Measurements from ENCODE around the gene BEST2. TPM values are rescaled to one million over a fixed set of nuclear protein-coding genes. Genes with fewer than 3 reads are reported as not detected.

Gene BEST2
- total RNA-seq, 1 experiment from 2014 or later, result not detected

DNA sequence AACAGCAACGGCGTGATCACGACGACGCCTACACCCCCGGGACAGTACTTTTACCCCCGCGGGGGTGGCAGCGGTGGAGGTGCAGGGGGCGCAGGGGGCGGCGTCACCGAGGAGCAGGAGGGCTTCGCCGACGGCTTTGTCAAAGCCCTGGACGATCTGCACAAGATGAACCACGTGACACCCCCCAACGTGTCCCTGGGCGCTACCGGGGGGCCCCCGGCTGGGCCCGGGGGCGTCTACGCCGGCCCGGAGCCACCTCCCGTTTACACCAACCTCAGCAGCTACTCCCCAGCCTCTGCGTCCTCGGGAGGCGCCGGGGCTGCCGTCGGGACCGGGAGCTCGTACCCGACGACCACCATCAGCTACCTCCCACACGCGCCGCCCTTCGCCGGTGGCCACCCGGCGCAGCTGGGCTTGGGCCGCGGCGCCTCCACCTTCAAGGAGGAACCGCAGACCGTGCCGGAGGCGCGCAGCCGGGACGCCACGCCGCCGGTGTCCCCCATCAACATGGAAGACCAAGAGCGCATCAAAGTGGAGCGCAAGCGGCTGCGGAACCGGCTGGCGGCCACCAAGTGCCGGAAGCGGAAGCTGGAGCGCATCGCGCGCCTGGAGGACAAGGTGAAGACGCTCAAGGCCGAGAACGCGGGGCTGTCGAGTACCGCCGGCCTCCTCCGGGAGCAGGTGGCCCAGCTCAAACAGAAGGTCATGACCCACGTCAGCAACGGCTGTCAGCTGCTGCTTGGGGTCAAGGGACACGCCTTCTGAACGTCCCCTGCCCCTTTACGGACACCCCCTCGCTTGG, 40.7 kb downstream of the BEST2 start:
- Histone ChIP-seq H4K20me1 (ENCODE audit: insufficient read depth, low read depth, low read length) (peaks cover 5% of the 10 kb centered on the region; the same call in 1 of the 2 replicates), H3K9me2 (replicated peaks; ENCODE audit: insufficient read depth, low read length) (no peaks in the 10 kb centered on the region), H2AFZ (ENCODE audit: low read length) (no peak overlapping the region), H3K27ac (ENCODE audit: low read length) (peak overlapping the region; percentile 84), H3K4me1 (ENCODE audit: low read length) (peaks cover 52% of the 10 kb centered on the region), H3K9me3 (ENCODE audit: low read length) (no peaks in the 10 kb centered on the region), H3K36me3 (ENCODE audit: insufficient read depth, low read length) (no peaks in the 10 kb centered on the region), H3K4me2 (ENCODE audit: low read depth, low read length, poor library complexity, severe bottlenecking) (peak overlapping the region; percentile 95), H3K79me2 (ENCODE audit: low read length) (peaks cover 18% of the 10 kb centered on the region), H3K9ac (ENCODE audit: low read length) (peak overlapping the region; percentile 96), H3K27me3 (ENCODE audit: low read length) (no peaks in the 10 kb centered on the region), H3K4me3 (ENCODE audit: low read length) (peak overlapping the region; percentile 80)
- peak; percentile 95 for DNase-seq

DNA sequence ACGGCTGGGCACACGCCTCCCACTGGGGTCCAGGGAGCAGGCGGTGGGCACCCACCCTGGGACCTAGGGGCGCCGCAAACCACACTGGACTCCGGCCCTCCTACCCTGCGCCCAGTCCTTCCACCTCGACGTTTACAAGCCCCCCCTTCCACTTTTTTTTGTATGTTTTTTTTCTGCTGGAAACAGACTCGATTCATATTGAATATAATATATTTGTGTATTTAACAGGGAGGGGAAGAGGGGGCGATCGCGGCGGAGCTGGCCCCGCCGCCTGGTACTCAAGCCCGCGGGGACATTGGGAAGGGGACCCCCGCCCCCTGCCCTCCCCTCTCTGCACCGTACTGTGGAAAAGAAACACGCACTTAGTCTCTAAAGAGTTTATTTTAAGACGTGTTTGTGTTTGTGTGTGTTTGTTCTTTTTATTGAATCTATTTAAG, 41.3 kb downstream of the BEST2 start:
- Histone ChIP-seq H3K4me1 (ENCODE audit: low read length) (peaks cover 52% of the 10 kb centered on the region), H3K79me2 (ENCODE audit: low read length) (peaks cover 18% of the 10 kb centered on the region), H3K4me3 (ENCODE audit: low read length) (peak overlapping the region; percentile 80), H3K27me3 (ENCODE audit: low read length) (no peaks in the 10 kb centered on the region), H2AFZ (ENCODE audit: low read length) (no peak overlapping the region), H4K20me1 (ENCODE audit: insufficient read depth, low read depth, low read length) (peaks cover 5% of the 10 kb centered on the region; the same call in 1 of the 2 replicates), H3K9me3 (ENCODE audit: low read length) (no peaks in the 10 kb centered on the region), H3K9me2 (replicated peaks; ENCODE audit: insufficient read depth, low read length) (no peaks in the 10 kb centered on the region), H3K27ac (ENCODE audit: low read length) (peak overlapping the region; percentile 84), H3K36me3 (ENCODE audit: insufficient read depth, low read length) (no peaks in the 10 kb centered on the region), H3K4me2 (ENCODE audit: low read depth, low read length, poor library complexity, severe bottlenecking) (peak overlapping the region; percentile 95), H3K9ac (ENCODE audit: low read length) (peak overlapping the region; percentile 96)
- no peak for DNase-seq

DNA sequence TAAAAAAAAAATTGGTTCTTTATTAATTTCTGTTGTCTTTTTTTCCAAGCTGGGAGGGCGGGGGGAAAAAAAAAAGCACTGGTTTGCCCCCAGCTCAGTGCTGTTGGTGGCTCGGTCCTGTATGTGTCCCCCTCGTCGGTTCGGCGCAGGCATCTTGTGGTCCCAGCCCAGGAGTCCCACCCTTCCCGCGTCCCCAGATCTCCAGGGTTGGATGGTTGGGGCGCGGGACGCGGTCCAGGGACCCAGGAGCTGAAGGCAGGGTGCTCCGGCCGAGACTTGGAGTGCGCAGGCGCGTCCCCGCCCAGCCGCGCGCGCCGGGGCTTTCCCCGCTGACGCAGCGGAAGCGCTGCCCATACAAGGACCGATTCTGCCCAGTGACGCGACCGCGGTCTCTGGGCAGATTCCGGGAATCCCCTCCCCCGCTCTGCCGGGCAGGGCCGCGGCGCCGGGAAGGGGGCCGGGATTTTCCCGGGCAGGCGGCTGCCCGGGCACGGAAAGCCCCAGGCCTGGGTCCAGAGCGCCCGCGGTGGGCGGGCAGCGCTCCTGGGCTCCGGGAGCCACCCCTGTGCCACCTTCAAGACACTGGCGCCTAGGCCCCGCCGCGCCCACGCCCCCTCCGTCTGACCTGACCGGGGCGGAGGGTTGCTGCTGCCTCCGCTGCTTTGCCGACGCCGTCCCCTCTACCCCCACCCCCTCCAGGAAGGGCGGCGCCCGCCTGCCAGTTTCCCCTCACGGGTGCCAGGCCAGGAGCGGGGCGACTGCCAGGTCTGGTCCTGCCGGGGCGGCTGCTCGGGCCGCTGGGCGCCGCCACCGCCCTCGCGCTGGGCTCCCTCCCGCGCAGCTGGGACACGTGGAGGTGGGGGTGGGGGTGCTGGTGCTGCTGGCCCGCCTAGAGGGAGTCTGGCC, 42.0 kb downstream of the BEST2 start:
- peaks cover 18% of the 10 kb centered on the region for H3K79me2 ChIP-seq (ENCODE audit: low read length)
- H3K9me3 ChIP-seq (ENCODE audit: low read length), result no peaks in the 10 kb centered on the region
- peak; percentile 96 for DNase-seq
- no peaks in the 10 kb centered on the region for H3K9me2 ChIP-seq (replicated peaks; ENCODE audit: insufficient read depth, low read length)
- peak overlapping the region; percentile 84 for H3K27ac ChIP-seq (ENCODE audit: low read length)
- no peaks in the 10 kb centered on the region for H3K36me3 ChIP-seq (ENCODE audit: insufficient read depth, low read length)
- H3K4me1 ChIP-seq (ENCODE audit: low read length), result peaks cover 46% of the 10 kb centered on the region
- peak overlapping the region; percentile 96 for H3K9ac ChIP-seq (ENCODE audit: low read length)
- peaks cover 5% of the 10 kb centered on the region; the same call in 1 of the 2 replicates for H4K20me1 ChIP-seq (ENCODE audit: insufficient read depth, low read depth, low read length)
- peak overlapping the region; percentile 95 for H3K4me2 ChIP-seq (ENCODE audit: low read depth, low read length, poor library complexity, severe bottlenecking)
- peak overlapping the region; percentile 80 for H3K4me3 ChIP-seq (ENCODE audit: low read length)
- H2AFZ ChIP-seq (ENCODE audit: low read length), result no peak overlapping the region
- H3K27me3 ChIP-seq (ENCODE audit: low read length), result no peaks in the 10 kb centered on the region

DNA sequence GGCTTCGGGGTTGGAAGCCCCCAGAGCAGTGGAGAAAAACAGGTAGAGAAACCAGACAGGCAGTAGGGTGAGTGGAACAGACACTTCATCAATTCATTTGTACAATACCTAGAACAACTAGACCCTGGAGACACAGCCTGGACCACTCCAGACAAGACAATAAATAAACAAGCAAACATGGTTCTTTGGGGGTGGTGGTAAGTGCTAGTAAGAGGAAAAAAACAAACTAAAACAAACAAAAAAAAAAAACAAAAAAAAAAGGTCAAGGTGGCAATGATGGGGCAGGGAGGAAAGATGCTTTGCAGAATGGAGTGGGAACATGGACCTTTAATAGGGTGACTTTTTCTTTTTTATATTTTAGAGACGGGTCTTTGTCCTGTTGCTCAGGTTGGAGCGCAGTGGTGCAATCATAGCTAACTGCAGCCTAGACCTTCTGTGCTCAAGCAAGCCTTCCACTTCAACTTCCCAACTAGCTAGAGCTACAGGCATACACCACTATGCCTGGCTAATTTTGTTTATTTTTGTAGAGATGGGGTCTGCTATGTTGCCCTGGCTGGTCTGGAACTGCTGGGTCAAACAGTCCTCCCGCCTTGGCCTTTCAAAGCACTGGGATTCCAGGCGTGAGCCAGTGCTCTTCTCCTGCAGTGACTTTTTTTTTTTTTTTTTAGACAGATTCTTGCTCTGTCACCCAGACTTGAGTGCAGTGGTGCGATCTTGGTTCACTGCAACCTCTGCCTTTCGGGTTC, 42.8 kb downstream of the BEST2 start:
- Histone ChIP-seq H3K4me2 (ENCODE audit: low read depth, low read length, poor library complexity, severe bottlenecking) (peak overlapping the region; percentile 95), H3K79me2 (ENCODE audit: low read length) (peaks cover 18% of the 10 kb centered on the region), H2AFZ (ENCODE audit: low read length) (no peak overlapping the region), H3K4me3 (ENCODE audit: low read length) (peak overlapping the region; percentile 80), H4K20me1 (ENCODE audit: insufficient read depth, low read depth, low read length) (peaks cover 5% of the 10 kb centered on the region; the same call in 1 of the 2 replicates), H3K9ac (ENCODE audit: low read length) (peak overlapping the region; percentile 96), H3K27ac (ENCODE audit: low read length) (peak overlapping the region; percentile 66), H3K9me3 (ENCODE audit: low read length) (no peaks in the 10 kb centered on the region), H3K36me3 (ENCODE audit: insufficient read depth, low read length) (no peaks in the 10 kb centered on the region; the same call in 1 of the 2 replicates), H3K27me3 (ENCODE audit: low read length) (no peaks in the 10 kb centered on the region), H3K4me1 (ENCODE audit: low read length) (peaks cover 38% of the 10 kb centered on the region), H3K9me2 (replicated peaks; ENCODE audit: insufficient read depth, low read length) (no peaks in the 10 kb centered on the region)
- peak; percentile 43 for DNase-seq

DNA sequence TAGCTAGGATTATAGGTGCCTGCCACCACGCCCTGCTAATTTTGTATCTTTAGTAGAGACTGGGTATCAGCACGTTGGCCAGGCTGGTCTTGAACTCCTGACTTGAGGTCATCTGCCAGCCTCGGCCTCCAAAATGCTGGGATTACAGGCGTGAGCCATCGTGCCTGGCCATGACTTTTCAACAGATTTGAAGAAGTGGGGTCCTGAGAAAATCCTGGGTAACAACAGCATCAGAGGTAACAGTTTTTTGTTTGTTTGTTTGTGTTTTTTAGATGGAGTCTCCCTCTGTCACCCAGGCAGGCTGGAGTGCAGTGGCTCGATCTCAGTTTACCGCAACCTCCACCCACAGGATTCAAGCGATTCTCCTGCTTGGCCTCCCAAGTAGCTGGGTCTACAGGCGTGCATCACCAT, 43.4 kb downstream of the BEST2 start:
- Histone ChIP-seq H3K9me3 (ENCODE audit: low read length) (no peaks in the 10 kb centered on the region), H3K4me3 (ENCODE audit: low read length) (no peak overlapping the region), H3K4me2 (ENCODE audit: low read depth, low read length, poor library complexity, severe bottlenecking) (no peak overlapping the region), H3K36me3 (ENCODE audit: insufficient read depth, low read length) (peaks cover 6% of the 10 kb centered on the region), H3K9ac (ENCODE audit: low read length) (0 out of 2 replicates have a peak overlapping the region, but pooled peaks have one; percentile 96), H3K27ac (ENCODE audit: low read length) (no peak overlapping the region), H4K20me1 (ENCODE audit: insufficient read depth, low read depth, low read length) (peaks cover 5% of the 10 kb centered on the region; the same call in 1 of the 2 replicates), H3K27me3 (ENCODE audit: low read length) (no peaks in the 10 kb centered on the region), H3K9me2 (replicated peaks; ENCODE audit: insufficient read depth, low read length) (no peaks in the 10 kb centered on the region), H3K79me2 (ENCODE audit: low read length) (peaks cover 22% of the 10 kb centered on the region), H2AFZ (ENCODE audit: low read length) (no peak overlapping the region), H3K4me1 (ENCODE audit: low read length) (peaks cover 38% of the 10 kb centered on the region)
- DNase-seq, result no peak

DNA sequence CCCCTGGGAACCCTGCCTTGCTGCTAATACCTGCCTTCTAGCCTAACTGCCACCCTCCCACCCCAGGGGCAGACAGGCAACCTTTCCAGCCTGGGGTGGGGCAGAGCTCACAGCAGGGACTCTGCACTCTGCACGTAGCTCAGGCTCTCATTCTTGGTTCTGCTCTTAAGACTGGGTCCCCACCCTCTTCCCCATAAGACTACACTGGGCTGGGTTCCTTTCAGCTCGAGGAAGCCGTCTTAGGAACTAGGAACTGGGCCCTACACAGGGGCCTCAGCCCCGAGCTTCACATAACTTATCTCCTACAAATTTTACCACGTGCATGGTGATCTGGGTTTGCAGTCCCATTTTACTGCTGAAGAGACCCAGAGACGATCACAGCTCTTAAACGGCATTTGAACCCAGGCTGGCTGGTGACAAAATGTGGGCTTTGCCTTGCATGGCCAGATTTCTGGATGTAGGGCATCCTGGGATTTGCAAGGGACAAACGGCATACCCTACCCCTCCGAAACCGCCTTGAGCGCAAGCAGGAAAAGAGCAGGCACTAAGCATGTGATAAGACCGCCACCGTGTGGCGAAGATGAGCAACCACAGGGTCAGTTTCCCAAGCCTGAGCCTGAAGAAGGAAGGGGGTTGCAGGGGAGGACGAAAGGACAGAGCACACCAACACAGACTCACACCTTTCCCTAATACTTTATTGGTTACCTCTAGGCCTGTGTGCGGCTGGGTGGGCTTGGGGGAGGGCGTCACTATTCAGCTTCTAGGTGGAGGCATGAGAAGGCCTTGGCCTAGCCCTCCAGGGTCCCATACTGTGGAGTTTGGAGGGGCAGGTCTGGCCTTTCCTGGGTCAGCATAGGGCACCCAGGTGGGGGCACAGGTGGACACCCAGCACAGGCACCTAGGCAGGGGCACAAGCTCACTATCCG, 44.8 kb downstream of the BEST2 start:
- no peak overlapping the region for H3K4me3 ChIP-seq (ENCODE audit: low read length)
- H3K79me2 ChIP-seq (ENCODE audit: low read length), result peaks cover 36% of the 10 kb centered on the region
- H4K20me1 ChIP-seq (ENCODE audit: insufficient read depth, low read depth, low read length), result peaks cover 5% of the 10 kb centered on the region; the same call in 1 of the 2 replicates
- H3K27ac ChIP-seq (ENCODE audit: low read length), result 0 out of 2 replicates have a peak overlapping the region, but pooled peaks have one; percentile 12
- H3K9me2 ChIP-seq (replicated peaks; ENCODE audit: insufficient read depth, low read length), result no peaks in the 10 kb centered on the region
- no peaks in the 10 kb centered on the region for H3K9me3 ChIP-seq (ENCODE audit: low read length)
- DNase-seq, result peak; percentile 92
- peak overlapping the region; percentile 14; the same call in 1 of the 2 replicates for H3K9ac ChIP-seq (ENCODE audit: low read length)
- peaks cover 34% of the 10 kb centered on the region for H3K4me1 ChIP-seq (ENCODE audit: low read length)
- no peaks in the 10 kb centered on the region for H3K27me3 ChIP-seq (ENCODE audit: low read length)
- peaks cover 6% of the 10 kb centered on the region for H3K36me3 ChIP-seq (ENCODE audit: insufficient read depth, low read length)
- H3K4me2 ChIP-seq (ENCODE audit: low read depth, low read length, poor library complexity, severe bottlenecking), result peak overlapping the region; percentile 2
- H2AFZ ChIP-seq (ENCODE audit: low read length), result no peak overlapping the region

DNA sequence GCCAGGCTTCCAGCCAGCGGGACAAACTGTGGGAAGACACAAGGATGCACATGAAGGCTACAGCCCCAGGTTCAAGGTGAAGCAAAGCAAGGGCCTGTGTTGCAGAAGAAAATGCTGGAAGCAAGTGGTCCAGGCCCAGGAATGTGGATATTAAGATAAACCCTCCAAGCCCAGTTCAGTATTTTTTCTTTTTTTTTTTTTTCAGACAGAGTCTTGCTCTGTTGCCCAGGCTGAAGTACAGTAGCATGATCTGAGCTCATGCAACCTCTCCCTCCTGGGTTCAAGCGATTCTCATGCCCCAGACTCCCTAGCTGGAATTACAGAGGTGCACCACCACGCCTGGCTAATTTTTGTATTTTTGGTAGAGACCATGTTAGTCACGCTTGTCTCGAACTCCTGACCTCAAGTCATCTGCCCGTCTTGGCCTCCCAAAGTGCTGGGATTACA, 45.6 kb downstream of the BEST2 start:
- no peak overlapping the region for H3K4me2 ChIP-seq (ENCODE audit: low read depth, low read length, poor library complexity, severe bottlenecking)
- H3K79me2 ChIP-seq (ENCODE audit: low read length), result peaks cover 31% of the 10 kb centered on the region
- no peak overlapping the region for H3K27ac ChIP-seq (ENCODE audit: low read length)
- no peaks in the 10 kb centered on the region for H3K9me3 ChIP-seq (ENCODE audit: low read length)
- no peak overlapping the region for H3K4me3 ChIP-seq (ENCODE audit: low read length)
- H2AFZ ChIP-seq (ENCODE audit: low read length), result no peak overlapping the region
- H3K9me2 ChIP-seq (replicated peaks; ENCODE audit: insufficient read depth, low read length), result no peaks in the 10 kb centered on the region
- peak; percentile 58 for DNase-seq
- H3K27me3 ChIP-seq (ENCODE audit: low read length), result no peaks in the 10 kb centered on the region
- H3K9ac ChIP-seq (ENCODE audit: low read length), result no peak overlapping the region
- H3K36me3 ChIP-seq (ENCODE audit: insufficient read depth, low read length), result peaks cover 6% of the 10 kb centered on the region
- peaks cover 38% of the 10 kb centered on the region for H3K4me1 ChIP-seq (ENCODE audit: low read length)
- peaks cover 5% of the 10 kb centered on the region; the same call in 1 of the 2 replicates for H4K20me1 ChIP-seq (ENCODE audit: insufficient read depth, low read depth, low read length)
